SIG-M5 treated with dmso at 0.1 percent for 504 hours (cell line): Measurements from ENCODE around the gene LDLRAD3.

ENCODE experiments used
- DNase-seq: peaks from one replicate; lab custom pipeline; 2025; ENCODE audit not compliant: unreplicated experiment; lab: John Stamatoyannopoulos, UW

Gene LDLRAD3

DNA sequence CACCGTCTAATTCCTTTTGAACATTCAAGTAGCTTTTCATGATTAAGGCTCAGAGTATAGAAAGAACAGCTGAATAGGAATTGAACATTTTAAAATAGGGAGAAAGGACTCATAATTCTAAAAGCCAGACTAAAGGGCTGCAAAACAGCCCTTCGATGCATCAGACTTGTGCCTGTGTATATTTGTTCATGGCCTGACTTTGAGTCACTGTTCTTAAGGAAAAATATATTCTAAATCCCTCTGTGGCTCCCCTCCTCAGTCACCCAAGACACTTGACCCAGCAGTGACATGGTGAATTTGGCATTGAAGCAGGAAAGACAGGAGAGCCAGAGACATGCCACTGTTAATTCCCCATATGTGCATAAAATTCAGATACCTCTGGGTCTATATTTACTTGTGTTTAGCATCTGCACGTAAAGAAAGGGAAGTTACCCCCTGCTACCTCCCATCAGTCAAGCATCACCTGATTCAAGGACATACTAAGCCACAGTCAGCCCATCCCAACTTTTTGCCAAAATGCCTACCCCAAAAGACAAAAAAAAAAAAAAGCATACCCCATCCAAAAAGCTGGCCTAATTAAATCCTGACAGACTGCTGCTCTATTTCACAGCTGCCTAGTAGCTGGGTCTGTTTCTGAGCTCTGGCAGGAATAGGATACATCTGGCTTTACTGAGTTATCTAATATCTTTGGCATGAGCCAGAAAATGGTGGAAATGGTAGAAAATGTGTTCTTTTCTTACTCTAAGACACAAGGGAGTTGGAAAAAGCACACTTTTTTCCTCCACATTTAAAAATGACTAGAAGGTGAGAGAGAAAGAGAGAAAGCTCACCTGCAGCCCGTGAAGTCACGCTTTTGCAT, 251.9 kb downstream of the LDLRAD3 start:
- no peak for DNase-seq

GRCh38 chr11:36196411-36196998, 252.6 kb downstream of the LDLRAD3 start:
- no peak for DNase-seq

- no peak for DNase-seq
Measured at GRCh38 chr11:36201411-36201810, 257.5 kb downstream of the LDLRAD3 start.

DNA sequence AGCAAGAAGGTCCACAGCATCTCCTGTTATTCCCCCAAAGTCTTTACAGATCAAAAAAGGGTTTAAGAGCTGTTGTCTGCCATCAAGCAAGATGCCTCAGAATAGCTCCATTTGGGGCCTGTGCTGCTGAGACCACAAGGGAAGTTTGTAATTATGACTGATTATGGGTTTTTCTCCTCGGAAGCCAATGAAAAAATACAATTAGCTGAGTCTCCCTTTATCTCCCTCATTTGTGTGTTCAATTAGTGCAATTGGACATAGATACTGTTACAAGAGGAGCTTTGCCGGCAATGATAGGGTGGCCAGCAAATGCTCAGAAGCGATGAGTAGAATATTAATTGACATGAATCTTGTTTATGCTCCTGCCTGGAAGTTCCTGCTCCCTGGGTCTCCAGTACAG, 261.7 kb downstream of the LDLRAD3 start:
- no peak for DNase-seq

DNA sequence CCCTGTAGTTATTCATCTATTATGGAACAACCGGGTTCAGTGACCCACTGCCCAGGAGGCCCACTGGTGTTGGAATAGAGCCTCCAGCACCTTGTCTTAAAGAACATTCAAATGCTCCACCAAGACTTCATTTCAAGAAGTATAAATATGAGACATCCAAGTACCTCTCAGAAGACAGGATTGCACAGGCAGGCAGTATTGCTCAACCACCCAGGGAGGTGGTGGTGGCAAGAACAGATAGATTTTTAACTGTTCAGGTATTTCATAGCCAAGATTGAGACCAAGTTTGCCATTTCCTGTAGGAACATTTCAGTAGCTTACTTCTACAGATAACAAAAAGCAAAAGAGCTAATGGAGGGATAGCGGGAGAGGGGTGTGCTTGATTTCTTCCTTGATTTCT, 266.7 kb downstream of the LDLRAD3 start:
- DNase-seq, result no peak

DNA sequence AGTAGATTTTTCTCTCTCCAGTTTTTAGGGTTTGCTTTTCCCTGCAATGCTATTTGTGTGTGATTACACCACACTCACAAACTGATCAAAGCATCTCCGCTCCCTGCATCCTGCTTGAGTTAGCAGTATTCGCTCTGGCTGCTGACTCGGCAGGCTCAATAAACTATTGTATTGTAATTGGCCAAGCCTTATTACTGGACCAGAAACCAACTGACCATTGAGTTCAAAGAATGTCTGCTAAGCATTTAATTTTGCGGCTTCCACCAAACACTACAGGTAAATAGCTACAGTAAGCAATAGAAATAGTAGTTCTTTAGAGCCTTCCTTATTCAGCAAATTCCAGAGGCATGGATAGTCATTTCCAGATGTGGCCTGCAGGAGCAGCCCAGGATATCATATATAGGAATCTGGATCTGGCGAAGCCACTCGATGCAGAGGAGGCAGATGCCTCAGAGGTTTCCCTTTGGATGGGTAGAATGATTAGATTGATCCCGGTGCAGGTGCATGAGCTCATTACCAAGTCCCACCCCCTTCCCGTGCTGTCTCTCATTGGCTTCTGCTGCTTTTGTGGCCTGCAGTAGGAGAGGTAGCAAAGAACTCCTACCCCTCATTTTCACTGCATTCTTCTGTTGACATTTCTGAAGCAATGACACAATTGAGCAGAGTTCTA, 268.0 kb downstream of the LDLRAD3 start:
- DNase-seq, result no peak

- DNase-seq, result no peak
Measured at GRCh38 chr11:36212564-36213392, 268.9 kb downstream of the LDLRAD3 start.

- no peak for DNase-seq
Measured at GRCh38 chr11:36213393-36213840, 269.6 kb downstream of the LDLRAD3 start.

DNA sequence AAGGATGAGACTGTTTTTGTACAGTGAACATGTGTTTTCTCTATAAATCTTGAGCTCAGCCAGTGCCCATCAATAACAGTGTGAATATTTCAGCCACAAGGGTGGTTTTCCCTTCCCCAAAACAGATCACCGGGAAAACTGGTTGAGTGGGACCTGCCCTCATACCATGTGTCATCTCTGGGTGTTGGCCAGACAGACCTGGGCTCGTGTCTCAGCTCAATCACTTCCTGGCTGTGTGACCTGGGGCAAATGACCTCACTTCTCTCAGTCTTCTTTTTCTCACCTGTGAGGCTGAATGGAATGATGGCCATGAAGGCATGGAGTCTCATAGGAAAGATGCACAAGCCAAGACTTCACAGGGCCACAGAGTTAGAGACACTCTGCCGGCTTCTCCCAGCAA, 270.6 kb downstream of the LDLRAD3 start:
- no peak for DNase-seq

GRCh38 chr11:36214976-36215692, 271.3 kb downstream of the LDLRAD3 start:
- DNase-seq, result no peak

GRCh38 chr11:36215693-36216060, 271.8 kb downstream of the LDLRAD3 start:
- no peak for DNase-seq

- no peak for DNase-seq
Measured at GRCh38 chr11:36216061-36216615, 272.3 kb downstream of the LDLRAD3 start.

GRCh38 chr11:36218283-36218921, 274.5 kb downstream of the LDLRAD3 start:
- no peak for DNase-seq

GRCh38 chr11:36219996-36220395, 276.1 kb downstream of the LDLRAD3 start:
- no peak for DNase-seq

- DNase-seq, result no peak
Measured at GRCh38 chr11:36222831-36223635, 279.2 kb downstream of the LDLRAD3 start.

- DNase-seq, result no peak
Measured at GRCh38 chr11:36224209-36224882, 280.5 kb downstream of the LDLRAD3 start.

GRCh38 chr11:36227044-36227443, 283.2 kb downstream of the LDLRAD3 start:
- DNase-seq, result no peak

- no peak for DNase-seq
Measured at GRCh38 chr11:36228689-36229088, 284.8 kb downstream of the LDLRAD3 start.
